ENCODE measurements around the gene DSCAML1.

DSCAML1 gene

GRCh38 chr11:117391181-117391580, 405.8 kb downstream of the DSCAML1 start:
- no peak for DNase-seq

- DNase-seq: no peak
Observed at GRCh38 chr11:117390743-117391142, 406.3 kb downstream of the DSCAML1 start.

GRCh38 chr11:117387992-117388755, 408.8 kb downstream of the DSCAML1 start:
- no peak for DNase-seq

- no peak for DNase-seq
Observed at GRCh38 chr11:117385906-117386305, 411.1 kb downstream of the DSCAML1 start.

- no peak for DNase-seq
Observed at GRCh38 chr11:117385471-117385870, 411.5 kb downstream of the DSCAML1 start.

GRCh38 chr11:117384045-117384444, 413.0 kb downstream of the DSCAML1 start:
- no peak for DNase-seq

GRCh38 chr11:117382746-117383145, 414.3 kb downstream of the DSCAML1 start:
- DNase-seq: no peak

- DNase-seq: no peak
Observed at GRCh38 chr11:117381481-117382387, 415.3 kb downstream of the DSCAML1 start.

GRCh38 chr11:117380676-117381075, 416.3 kb downstream of the DSCAML1 start:
- no peak for DNase-seq

GRCh38 chr11:117378976-117379865, 417.8 kb downstream of the DSCAML1 start:
- no peak for DNase-seq
